GM12801 (cell line): Measurements from ENCODE around the gene FAM161B.

Experiments used
- CTCF ChIP-seq: IDR thresholded peaks from one replicate; pipeline ENCODE4 v1.5.1; 2011; ENCODE audit warnings: control low read depth; ENCODE audit not compliant: insufficient read length; ENCODE audit errors: extremely low read depth

FAM161B gene

GRCh38 chr14:73896521-73896920, 53.4 kb downstream of the FAM161B start:
- TF ChIP-seq CTCF, result no peak

- TF ChIP-seq CTCF, result no peak
Observed at GRCh38 chr14:73895939-73896338, 54.0 kb downstream of the FAM161B start.

GRCh38 chr14:73889376-73889775, 60.5 kb downstream of the FAM161B start:
- TF ChIP-seq CTCF, result no peak

- TF ChIP-seq CTCF, result no peak
Observed at GRCh38 chr14:73888971-73889370, 60.9 kb downstream of the FAM161B start.

GRCh38 chr14:73888460-73888725, 61.5 kb downstream of the FAM161B start:
- TF ChIP-seq CTCF, result no peak

- no peak for TF ChIP-seq CTCF
Observed at GRCh38 chr14:73887694-73888459, 62.0 kb downstream of the FAM161B start.

GRCh38 chr14:73887318-73887616, 62.6 kb downstream of the FAM161B start:
- no peak for TF ChIP-seq CTCF
